Measurements from ENCODE around the gene AGAP1.
"Not testable (repeated sequence)": the region's sequence is repeated elsewhere in the genome, so short reads cannot be mapped to it uniquely, and the experiment has no call there.

The AGAP1 gene

DNA sequence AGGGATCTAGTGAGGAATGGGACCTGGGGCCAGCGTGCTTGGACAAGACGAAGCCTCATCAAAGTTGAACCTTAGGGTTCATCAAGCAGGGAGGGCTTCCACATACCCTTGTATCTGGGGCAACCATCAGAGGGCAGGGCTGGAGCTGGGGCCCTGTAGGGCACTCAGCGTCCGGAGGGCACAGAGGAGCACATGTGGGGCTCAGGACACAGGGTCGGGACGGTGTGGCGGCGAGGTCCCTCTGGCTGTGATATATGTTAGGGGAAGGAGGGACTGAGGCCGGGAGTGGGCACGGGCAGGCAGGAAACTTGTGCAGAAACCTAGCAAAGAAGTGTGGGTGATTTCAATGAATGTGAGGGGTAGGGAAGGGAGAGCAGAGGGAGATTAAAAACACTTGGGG lies 244.0 kb downstream of the AGAP1 start:
- DNase-seq (ENCODE audit: low read depth in 2 of 2) = no peak

DNA sequence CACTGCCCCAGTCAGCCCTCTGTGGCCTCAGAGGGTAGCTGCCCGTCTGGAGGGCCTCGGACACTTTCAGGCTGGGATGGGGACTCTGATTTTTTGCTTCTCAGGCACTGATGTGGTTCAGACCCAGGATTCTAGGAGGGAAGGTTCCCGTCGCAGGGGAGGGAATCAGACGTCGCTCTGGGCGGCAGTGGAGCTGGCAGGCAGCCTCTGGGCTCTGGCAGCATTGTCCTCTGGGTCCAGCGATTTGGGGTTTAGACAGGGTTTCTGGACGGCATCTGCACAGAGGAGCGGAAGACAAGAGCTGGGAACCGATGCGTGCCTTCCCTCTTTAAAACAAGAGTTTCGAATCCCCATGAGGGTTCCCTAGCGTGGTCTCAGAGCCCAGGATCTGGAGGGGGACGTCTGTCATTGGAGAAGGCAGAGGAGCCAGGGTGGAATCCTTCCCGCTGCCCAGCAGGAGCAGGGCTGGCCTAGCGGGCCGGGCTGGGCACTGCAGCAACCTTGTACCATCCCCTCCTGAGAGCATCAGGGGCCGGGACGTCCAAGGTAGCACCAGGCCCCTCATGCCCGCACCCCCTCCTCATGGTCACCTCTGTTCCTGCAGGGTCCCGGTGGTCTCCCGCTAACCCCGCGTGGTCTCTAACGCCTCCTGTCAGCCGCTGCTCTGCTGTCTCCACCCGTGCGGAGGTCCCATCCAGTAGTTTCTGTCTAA lies 246.0 kb downstream of the AGAP1 start:
- no peak for DNase-seq (ENCODE audit: low read depth in 2 of 2)

DNA sequence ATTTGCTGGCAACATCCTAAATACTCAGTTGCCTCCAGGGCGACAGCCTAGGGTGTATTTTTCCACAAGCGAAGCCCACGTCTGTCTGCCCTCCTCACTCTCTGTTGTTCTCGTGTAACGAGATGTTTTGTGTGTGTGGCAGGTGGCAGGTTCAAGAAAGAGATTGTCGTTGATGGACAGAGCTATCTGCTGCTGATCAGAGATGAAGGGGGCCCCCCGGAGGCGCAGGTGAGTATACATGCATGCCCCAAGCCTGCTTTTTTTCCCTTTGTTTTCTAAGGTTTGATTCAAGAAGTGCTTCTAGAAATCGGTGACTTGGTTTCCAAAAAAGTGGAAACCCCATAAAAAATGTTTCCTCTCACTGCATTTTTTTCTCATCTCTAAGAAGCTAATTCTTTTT lies 247.0 kb downstream of the AGAP1 start:
- DNase-seq (ENCODE audit: low read depth in 2 of 2) = no peak

DNA sequence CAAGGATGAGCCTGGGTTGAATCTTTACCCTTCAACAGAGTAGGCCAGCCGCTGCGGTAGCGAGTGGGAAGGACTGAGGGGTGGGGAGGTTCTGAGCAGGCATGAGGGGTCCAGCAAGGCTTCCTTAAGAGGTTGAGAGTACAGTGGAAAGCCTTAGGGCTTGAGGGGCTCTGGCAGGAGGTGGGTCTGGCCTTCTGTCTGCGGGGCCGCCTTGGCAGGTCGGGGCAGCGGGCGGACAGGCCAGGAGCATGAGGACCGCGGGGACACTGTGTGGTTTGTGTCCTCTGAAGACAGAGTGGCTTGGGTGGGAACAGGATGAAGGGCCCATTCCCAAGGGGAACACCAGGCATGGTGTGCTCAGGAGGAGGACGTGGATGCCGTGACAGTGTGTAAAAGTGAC lies 250.3 kb downstream of the AGAP1 start:
- DNase-seq (ENCODE audit: low read depth in 2 of 2) = no peak

DNA sequence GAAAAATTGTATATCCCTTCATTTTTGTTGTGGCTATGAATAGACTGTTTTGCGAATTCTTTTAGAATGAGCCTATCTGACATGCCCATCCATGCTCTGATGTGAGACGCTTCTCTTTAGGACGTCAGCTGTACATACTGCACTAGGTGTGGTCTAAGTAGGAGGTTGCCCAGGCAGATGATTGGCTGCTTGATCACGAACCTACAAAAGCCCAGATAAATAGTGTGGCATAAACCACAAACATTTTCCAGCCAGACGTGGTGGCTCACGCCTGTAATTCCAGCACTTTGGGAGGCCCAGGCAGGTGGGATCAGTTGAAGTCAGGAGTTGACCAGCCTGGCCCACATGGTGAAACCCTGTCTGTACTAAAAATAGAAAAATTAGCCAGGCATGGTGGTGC lies 251.8 kb downstream of the AGAP1 start:
- no peak for DNase-seq (ENCODE audit: low read depth in 2 of 2)

DNA sequence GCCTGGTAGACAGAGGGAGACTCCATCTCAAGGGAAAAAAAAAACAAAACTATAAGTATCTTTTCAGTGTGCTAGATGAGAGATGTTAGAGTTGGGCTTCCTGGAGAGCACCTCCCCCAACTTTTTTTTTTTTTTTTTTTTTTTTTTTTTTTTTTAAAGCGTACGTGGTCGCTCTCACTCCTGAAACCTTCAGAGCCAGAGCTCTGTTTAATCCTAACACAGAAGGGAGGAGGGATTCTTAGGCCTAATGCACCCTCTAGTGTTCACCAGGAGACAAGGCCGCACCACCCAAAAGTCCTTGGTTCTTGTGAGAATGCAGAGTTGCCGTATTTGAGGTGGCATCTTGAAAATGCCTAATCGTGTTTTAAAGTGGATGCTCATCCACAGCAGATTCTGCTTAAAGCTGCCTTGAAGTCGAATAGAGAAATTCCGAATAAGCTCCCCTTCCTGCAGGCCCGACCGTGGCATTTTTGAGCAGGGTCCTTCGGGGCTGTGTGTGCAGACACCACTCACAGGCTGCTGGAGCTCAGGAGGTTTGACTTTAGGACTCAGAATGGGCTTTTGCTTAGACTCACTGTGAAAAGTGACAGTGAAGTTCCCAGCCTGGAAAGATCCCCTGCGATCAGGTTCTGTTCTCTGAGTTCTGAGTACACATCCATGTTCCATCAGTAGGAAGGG lies 252.6 kb downstream of the AGAP1 start:
- peak in 1 of 2 donors; percentile 7 for DNase-seq (ENCODE audit: low read depth in 2 of 2)

DNA sequence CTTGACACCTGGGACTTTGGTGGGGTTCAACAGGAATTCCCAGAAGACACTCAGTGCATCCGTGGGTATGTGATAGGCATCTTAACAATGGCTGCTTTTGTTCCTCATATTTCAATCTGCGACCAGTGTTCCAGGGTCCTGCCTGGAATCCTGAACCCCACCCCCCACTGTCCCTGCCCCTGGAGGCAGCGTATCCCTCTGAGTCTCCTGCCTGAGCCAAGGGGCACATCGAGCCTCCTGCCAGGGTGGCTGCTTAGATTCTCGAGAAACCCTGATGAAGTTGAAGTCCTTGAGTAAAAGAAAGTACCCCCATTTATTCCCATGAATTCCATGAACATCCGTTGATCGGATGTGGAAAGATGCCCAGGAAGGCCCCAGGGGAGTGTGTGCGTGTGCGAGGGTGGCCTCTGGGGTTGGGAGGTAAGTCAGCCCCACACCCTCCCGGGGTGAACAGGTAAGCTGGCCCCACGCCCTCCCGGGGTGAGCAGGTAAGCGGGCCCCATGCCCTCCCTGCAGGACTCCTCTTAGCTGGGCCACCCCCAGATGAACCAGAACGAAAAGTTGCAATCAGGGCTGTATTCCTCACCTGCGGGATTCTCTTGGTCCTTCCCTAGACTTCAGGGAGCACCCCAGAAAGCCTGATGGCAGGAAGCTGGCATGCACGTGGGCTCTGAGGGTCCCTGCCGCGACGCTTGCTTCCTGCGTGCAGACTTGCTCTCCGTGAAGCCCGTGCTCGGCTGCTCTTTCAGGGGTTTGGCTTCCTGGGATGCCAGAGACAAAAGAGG lies 253.3 kb downstream of the AGAP1 start:
- DNase-seq (ENCODE audit: low read depth in 2 of 2) = no peak

DNA sequence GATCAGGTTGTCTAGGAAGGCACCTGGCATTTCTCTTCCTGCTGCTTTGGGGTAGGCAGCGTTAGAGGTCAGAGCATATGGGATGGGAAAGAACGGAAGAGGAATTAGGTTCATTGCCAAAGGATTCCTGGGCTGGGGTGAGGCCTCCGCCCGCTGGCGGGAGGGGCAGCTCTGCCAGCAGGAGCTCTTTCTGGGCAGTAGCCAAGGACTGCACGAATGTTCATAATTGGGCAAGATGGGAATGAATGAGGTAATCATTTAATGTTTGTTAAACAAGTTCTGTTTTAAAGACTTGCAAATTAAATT lies 253.9 kb downstream of the AGAP1 start:
- DNase-seq (ENCODE audit: low read depth in 2 of 2) = no peak

DNA sequence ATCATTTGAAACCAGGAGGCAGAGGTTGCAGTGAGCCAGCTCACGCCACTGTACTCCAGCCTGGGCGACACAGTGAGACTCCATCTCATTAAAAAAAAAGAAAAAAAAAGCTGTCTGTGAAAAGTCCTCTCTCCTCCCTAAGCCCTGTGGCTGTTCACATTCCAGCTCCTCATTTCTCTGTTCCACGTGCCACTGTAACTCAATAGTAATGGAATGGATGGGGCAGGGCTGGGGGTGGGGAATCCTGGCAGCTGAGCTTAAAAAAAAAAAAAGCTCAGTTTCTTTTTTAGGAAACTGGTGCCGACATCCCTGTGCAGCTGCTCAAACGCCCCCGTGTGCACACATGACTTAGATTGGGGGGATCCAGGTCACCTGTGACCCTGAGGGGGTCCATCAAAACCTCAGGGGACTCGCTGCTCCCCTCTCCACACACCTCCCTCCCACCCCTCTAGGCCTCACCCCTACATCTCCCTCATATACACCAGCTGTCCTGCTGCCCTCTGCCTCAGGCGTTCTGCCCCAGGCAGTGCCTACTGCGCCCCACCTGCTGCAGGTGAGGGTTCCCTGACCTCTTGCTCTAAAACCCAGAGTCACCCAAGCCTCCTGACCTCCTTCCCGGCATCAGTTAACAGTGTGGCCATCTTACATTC lies 255.4 kb downstream of the AGAP1 start:
- DNase-seq (ENCODE audit: low read depth in 2 of 2) = no peak

DNA sequence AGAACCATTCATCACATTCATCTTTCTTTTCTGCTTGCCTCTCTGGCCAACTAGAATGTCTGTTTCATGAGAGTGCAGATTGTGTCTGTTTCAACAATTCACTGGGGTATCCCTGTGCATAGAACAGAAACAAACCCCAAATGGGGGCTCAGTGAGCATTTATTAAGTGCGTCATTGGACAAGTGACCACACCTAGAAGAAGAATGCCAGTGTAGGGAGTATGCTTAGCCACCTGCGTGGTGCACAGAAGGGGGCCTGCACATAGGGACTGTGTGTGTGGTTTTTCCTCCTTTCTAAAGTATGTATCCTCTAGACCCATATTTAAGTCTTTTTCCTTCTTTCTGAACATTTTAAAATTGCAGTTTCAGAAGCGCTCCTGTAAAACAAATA lies 255.9 kb downstream of the AGAP1 start:
- DNase-seq (ENCODE audit: low read depth in 2 of 2) = no peak

DNA sequence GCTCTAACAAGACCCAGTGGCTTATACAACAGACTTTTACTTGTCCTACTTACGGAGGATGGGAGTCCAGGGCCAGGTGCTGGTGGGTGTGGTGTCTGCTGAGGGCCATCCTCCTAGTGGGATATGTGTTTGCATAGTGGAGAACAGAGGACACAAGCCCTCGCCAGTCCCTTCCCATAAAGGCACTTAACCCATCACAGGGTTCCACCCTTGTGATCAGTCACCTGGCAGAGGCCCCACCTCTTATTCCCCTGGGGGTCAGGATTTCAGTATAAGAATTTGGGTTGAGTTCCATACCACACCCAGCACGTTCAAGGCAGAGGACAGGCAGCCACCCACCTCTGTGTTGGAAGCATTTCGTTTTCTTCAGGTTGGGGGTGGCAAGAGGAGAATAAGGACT lies 259.0 kb downstream of the AGAP1 start:
- DNase-seq (ENCODE audit: low read depth in 2 of 2) = no peak

DNA sequence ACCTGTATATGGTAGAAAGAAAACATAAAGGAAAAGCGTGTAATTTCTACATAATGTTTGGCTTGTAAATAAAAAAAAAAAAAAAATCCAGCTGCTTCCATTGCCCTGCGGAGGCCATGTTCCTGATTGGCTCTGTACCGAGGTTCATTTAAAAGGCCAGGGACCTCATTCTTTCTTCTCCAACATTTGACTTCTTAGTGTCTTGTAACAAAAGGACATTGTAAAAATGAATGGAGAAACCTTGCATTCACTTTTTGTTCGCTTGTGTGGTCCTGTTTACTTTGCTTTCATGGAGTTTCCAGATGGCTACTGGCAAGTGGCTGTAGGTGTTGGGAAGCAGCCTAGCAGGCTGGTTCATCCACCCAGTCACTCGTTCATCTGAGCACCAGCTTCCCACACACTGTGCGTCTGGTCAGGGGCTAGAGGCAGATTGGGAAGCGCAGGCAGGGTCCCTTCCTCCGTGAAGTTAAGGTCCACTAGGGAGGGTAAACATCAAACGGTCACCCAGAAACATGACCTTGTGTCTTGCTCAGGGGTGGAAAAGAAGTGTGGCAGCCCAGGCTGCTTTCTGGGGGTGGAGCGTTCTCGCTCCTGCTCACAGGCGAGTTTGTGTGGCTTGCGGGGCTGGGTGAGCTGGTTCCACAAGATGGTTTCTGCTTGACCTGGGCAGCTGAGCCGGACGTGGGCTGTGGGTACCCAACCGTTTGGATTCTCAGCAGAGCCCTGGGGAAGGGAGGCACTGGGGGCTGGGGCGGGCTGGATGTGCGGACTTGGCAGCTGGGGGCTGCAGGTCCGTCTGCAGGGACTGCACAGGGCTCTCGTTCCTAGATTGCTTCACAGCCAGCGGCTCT lies 260.7 kb downstream of the AGAP1 start:
- no peak for DNase-seq (ENCODE audit: low read depth in 2 of 2)

DNA sequence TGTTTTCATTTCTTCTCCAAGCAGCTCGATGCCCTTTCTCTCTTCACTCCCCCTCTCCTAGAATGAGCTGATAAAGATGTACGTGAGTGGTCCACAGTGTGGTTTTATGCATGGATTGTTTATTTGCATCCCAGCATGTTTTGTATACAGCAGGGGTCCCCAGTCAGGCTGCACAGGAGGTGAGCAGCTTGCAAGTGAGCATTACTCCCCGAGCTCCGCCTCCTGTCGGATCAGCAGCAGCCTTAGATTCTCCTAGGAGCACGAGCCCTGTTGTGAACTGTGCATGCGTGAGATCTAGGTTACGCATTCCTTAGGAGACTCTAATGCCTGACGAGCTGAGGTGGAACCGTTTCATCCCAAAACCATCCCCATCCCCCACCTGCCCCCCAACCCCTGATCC lies 262.6 kb downstream of the AGAP1 start:
- no peak for DNase-seq (ENCODE audit: low read depth in 2 of 2)

DNA sequence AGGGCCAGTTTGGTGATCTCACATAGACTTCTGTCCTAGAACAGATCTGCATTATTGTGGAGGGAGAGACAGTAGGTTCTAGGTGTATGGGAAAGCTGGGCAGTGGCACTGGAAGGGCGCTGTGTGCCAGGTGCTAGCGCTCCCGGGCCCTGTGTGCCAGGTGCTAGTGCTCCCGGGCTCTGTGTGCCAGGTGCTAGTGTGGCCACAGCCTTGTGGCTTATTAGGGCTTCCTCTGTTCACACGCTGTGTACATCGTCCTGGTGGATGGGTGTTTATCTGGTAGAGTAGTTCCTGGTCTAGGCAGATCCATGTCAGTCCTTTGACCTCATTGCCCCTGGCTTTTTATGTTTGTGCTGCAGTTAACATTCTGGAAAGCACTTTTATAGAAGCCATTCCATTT lies 263.4 kb downstream of the AGAP1 start:
- no peak for DNase-seq (ENCODE audit: low read depth in 2 of 2)

DNA sequence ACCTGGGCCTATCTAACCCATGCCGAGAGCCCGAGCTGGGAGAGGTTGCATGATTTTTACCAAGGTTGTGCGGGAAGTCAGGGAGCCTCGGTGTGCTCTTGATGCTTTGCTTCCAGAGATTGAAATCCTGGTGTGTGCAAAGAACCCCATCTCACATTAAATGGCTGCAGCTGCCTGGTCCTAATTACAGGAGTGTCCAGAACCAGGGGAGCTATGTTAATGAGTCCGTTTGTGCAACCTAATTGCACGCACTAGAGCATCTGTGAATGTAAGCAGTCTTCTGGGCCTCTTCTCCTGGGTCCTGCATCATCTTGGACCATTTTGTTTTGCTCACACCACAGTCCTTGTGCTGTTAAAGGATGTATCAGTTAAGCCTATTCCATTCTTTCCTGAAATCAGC lies 263.8 kb downstream of the AGAP1 start:
- DNase-seq (ENCODE audit: low read depth in 2 of 2) = no peak

DNA sequence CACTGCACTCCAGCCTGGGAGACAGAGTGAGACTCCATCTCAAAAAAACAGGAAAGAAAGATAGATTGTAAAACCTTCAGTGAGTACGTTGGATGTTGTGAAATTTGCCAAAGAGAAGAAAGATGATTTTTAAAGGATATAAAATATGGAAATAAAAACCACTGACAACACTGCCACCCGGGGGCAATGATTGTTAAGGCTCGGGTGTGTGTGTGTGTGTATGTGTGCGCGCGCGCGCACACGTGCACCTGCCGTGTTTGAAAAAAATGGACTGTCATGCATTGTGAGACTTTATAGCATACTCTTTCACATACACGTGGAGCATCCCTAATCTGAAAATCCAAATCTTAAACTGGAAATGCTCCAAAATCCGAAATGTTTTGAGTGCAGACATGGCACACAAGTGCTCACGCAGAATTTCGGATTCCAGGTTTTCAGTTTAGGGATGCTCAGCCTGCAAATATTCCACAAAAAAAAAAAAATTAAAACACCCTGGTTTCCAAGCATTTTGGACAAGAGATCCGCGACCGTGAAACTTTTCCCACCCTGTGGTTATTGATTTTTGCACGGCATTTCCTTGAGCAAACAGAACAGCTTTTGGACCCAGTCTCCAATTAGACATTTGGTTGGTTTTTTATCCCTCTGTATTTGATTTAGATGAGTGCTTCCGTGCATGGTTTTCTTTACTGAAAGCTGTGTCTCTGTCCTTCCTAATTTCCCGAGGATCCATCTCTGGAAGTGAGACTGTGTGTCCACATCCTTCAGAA lies 269.2 kb downstream of the AGAP1 start:
- DNase-seq (ENCODE audit: low read depth in 2 of 2) = no peak

DNA sequence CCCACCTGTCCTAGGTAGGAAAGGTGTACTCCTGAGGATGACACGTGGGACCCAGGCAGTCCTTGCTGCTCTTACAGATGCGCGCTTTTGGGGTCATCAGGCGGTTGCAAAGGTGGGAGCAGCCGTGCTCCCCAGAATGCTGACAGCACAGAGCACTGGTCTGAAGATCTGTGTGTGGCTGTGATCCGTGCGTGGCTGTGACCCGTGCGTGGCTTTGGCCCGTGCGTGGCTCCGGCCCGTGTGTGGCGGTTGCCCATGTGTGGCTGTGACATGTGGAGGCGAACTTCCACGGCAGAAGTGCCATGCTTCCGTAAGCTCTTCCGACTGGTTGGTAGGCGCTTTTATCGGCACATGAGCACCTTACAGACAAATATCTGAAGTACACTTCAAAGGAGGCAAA lies 270.0 kb downstream of the AGAP1 start:
- DNase-seq (ENCODE audit: low read depth in 2 of 2) = no peak

DNA sequence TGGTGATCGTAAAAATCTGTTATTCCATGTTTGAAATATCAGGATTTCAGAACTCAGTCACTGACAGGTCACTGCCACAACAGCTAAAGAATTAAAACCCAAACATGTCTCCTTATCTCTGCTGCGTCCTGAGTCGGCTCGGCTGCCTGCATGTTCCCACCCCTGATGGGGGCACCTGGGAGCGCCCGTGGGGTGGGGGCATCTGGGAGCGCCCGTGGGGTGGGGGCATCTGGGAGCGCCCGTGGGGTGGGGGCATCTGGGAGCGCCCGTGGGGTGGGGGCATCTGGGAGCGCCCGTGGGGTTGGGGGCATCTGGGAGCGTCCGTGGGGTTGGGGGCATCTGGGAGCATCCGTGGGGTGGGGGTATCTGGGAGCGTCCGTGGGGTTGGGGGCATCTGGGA lies 270.6 kb downstream of the AGAP1 start:
- not testable (repeated sequence) for DNase-seq (ENCODE audit: low read depth in 2 of 2)

DNA sequence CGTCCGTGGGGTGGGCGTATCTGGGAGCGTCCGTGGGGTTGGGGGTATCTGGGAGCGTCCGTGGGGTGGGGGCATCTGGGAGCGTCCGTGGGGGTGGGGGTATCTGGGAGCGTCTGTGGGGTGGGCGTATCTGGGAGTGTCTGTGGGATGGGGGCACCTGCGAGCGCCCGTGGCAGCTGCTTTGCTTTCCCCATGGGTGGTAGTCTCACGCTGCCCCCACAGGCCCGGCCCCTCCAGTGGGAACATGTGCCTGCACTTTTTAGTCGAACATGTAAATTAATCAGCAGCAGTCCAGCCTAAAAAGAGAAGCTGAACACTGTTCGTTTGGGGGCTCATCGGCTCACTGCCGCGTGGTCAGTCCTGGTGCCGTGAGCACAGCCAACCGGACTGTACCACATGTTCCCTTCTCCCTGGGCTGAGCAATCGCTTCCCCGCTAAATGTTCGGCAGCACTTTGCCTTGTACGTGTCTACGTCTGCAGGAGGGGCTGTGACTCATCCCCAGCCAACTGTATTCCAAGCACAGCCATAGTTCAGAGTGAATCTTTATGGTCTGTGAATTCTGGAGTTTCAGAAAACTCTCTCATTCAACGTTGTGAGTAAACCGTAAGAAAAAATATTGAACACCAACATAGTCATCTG lies 271.5 kb downstream of the AGAP1 start:
- no peak for DNase-seq (ENCODE audit: low read depth in 2 of 2)

DNA sequence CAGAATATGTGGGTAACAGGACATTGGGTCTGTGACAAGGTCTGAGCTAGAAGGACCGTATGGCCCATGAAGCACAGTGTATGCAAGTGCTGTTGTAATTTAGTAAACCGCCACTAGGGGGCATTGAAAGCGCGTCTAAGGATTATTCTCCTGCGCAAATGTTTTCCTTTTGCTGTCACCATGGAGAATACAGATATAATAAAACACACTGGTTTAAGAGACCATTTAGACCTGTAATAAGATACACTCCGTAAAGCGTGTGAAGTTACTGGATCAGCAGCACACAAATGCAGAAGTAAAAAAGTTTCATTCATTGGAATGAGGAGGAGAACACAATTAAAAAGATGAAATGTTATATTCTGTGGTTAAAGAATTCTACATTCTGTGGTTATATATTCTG lies 272.4 kb downstream of the AGAP1 start:
- DNase-seq (ENCODE audit: low read depth in 2 of 2) = peak; percentile 14 to 22
